GM18507 (cell line): ENCODE data around the gene RDH8.

Source experiments
- DNase-seq: peaks from one replicate; pipeline ENCODE4 v3.0.0; 2011; ENCODE audit warnings: low read depth; ENCODE audit not compliant: insufficient read length; ENCODE audit errors: extremely low spot score
- FAIRE-seq: peaks from 2 replicates; lab custom pipeline; 2011; peaks lifted over from hg19 to GRCh38; lab: Jason Lieb, UNC

RDH8 gene

GRCh38 chr19:10027158-10027997, 14.1 kb downstream of the RDH8 start:
- FAIRE-seq (peak; percentile 75), DNase-seq (peak; percentile 76)

GRCh38 chr19:10033614-10034013, 20.3 kb downstream of the RDH8 start:
- FAIRE-seq (no peak), DNase-seq (no peak)

GRCh38 chr19:10036601-10037071, 23.4 kb downstream of the RDH8 start:
- no peak for DNase-seq
- no peak for FAIRE-seq

- FAIRE-seq (no peak), DNase-seq (no peak)
Measured at GRCh38 chr19:10037367-10037766, 24.1 kb downstream of the RDH8 start.

- no peak for FAIRE-seq
- DNase-seq: no peak
Measured at GRCh38 chr19:10037809-10038208, 24.5 kb downstream of the RDH8 start.

GRCh38 chr19:10043286-10043927, 30.1 kb downstream of the RDH8 start:
- FAIRE-seq: no peak

GRCh38 chr19:10044390-10044789, 31.1 kb downstream of the RDH8 start:
- peak; percentile 41 for FAIRE-seq
- no peak for DNase-seq

More at GRCh38 chr19:10043286-10043927, 30.1 kb downstream of the RDH8 start:
- no peak for DNase-seq

- DNase-seq (no peak), FAIRE-seq (no peak)
Measured at GRCh38 chr19:10045371-10045770, 32.1 kb downstream of the RDH8 start.

GRCh38 chr19:10049626-10050025, 36.3 kb downstream of the RDH8 start:
- FAIRE-seq (no peak), DNase-seq (no peak)

- FAIRE-seq (no peak), DNase-seq (no peak)
Measured at GRCh38 chr19:10052602-10053360, 39.5 kb downstream of the RDH8 start.

- DNase-seq: no peak
- no peak for FAIRE-seq
Measured at GRCh38 chr19:10061717-10062310, 48.5 kb downstream of the RDH8 start.

GRCh38 chr19:10068205-10068604, 54.9 kb downstream of the RDH8 start:
- DNase-seq (no peak), FAIRE-seq (no peak)

GRCh38 chr19:10069046-10069445, 55.8 kb downstream of the RDH8 start:
- FAIRE-seq (no peak), DNase-seq (no peak)

GRCh38 chr19:10070730-10071446, 57.6 kb downstream of the RDH8 start:
- DNase-seq: no peak
- no peak for FAIRE-seq
